Glutamatergic neuron (in vitro differentiated cells): ENCODE data around the gene OSBPL9. TPM values are rescaled to one million over a fixed set of nuclear protein-coding genes. Genes with fewer than 3 reads are reported as not detected.
A peak's percentile ranks its signal among the peaks of the same experiment; 100 is the strongest.

Experiments used
- DNase-seq: peaks from one replicate; pipeline ENCODE4 v3.0.0; 2022
- H3K27ac Mint-ChIP-seq: one replicate; pipeline ENCODE4 v1.8.0; 2020; ENCODE audit warnings: mild to moderate bottlenecking, mixed read lengths, inconsistent platforms; ENCODE audit not compliant: unreplicated experiment
- H3K27me3 Mint-ChIP-seq: one replicate; pipeline ENCODE4 v1.8.0; 2020; ENCODE audit warnings: mild to moderate bottlenecking, moderate library complexity, mixed read lengths, inconsistent platforms; ENCODE audit not compliant: unreplicated experiment
- H3K36me3 Mint-ChIP-seq: one replicate; pipeline ENCODE4 v1.8.0; 2020; ENCODE audit warnings: mild to moderate bottlenecking, mixed read lengths, inconsistent platforms; ENCODE audit not compliant: unreplicated experiment
- H3K4me1 Mint-ChIP-seq: one replicate; pipeline ENCODE4 v1.8.0; 2020; ENCODE audit warnings: mild to moderate bottlenecking, low read depth, mixed read lengths, inconsistent platforms; ENCODE audit not compliant: unreplicated experiment
- H3K4me3 Mint-ChIP-seq: one replicate; pipeline ENCODE4 v1.8.0; 2020; ENCODE audit warnings: mild to moderate bottlenecking, mixed read lengths, inconsistent platforms; ENCODE audit not compliant: unreplicated experiment
- H3K9me3 Mint-ChIP-seq: one replicate; pipeline ENCODE4 v1.8.0; 2020; ENCODE audit warnings: mild to moderate bottlenecking, moderate library complexity, mixed read lengths, inconsistent platforms; ENCODE audit not compliant: unreplicated experiment
- total RNA-seq: library from RNA; stranded (reverse); fragmentation: NEBNext Ultra II Directional; extraction: Animal tissue kit (Norgen Biotek cat#: 25700); gene quantifications from one replicate; pipeline ENCODE4 v1.2.1, GENCODE V29; 2021; ENCODE audit not compliant: unreplicated experiment
- TF ChIP-seq, protein P1 (sequence below): fragments of 200-600 bp; sonication (generic); IDR thresholded peaks from one replicate; pipeline ENCODE4 v1.5.0; 2021; ENCODE audit not compliant: partially characterized antibody, unreplicated experiment

The OSBPL9 gene
- total RNA-seq, 1 donor from 2014 or later, result 84.6 TPM

DNA sequence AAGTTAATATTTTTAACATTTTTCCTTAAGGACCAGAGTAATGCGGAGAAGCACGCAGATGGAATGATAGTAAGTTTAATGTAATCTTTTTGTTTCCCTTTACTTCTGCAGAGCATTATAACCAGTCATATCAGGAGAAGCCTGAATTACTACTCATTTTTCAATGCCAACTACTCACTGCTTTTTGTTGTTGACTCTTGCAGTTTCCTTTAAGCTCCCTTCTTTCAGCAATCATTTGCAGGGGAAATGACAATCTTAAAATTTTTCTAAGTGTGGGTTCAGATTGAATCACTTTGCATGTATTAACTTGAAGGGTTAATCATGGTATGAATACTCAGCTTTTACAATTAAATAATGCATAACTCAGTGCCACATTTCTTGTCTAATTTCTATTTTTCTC lies 139.4 kb downstream of the OSBPL9 start:
- no peak for DNase-seq
- H3K9me3 Mint-ChIP-seq, result no peaks in the 10 kb centered on the region
- no peak overlapping the region for H3K4me3 Mint-ChIP-seq

DNA sequence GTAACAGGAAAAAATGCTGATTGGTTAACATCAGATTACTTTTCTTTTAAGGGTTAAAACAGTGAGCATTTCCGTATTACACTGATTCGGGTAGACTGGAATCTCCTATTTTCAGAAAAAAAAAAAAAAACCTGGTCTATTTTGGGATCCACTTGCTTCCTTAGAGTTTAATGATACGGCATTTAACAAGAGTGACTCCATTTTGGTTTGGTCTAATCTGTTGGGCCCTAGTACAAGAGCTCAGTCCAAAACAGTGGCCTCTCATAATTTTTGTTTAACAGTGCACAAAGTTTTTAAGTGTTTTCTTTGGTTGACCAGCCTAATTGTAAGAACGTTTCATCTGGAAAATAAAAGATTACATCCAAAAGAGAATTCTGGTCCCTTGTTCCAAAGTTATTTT lies 141.4 kb downstream of the OSBPL9 start:
- no peaks in the 10 kb centered on the region for H3K9me3 Mint-ChIP-seq

More for the DNA sequence above, 139.4 kb downstream of the OSBPL9 start:
- H3K27me3 Mint-ChIP-seq, result no peaks in the 10 kb centered on the region
- H3K27ac Mint-ChIP-seq, result no peak overlapping the region
- peaks cover 7% of the 10 kb centered on the region for H3K36me3 Mint-ChIP-seq
- TF ChIP-seq, protein P1, sequence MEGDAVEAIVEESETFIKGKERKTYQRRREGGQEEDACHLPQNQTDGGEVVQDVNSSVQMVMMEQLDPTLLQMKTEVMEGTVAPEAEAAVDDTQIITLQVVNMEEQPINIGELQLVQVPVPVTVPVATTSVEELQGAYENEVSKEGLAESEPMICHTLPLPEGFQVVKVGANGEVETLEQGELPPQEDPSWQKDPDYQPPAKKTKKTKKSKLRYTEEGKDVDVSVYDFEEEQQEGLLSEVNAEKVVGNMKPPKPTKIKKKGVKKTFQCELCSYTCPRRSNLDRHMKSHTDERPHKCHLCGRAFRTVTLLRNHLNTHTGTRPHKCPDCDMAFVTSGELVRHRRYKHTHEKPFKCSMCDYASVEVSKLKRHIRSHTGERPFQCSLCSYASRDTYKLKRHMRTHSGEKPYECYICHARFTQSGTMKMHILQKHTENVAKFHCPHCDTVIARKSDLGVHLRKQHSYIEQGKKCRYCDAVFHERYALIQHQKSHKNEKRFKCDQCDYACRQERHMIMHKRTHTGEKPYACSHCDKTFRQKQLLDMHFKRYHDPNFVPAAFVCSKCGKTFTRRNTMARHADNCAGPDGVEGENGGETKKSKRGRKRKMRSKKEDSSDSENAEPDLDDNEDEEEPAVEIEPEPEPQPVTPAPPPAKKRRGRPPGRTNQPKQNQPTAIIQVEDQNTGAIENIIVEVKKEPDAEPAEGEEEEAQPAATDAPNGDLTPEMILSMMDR, result no peak
- no peaks in the 10 kb centered on the region for H3K4me1 Mint-ChIP-seq

DNA sequence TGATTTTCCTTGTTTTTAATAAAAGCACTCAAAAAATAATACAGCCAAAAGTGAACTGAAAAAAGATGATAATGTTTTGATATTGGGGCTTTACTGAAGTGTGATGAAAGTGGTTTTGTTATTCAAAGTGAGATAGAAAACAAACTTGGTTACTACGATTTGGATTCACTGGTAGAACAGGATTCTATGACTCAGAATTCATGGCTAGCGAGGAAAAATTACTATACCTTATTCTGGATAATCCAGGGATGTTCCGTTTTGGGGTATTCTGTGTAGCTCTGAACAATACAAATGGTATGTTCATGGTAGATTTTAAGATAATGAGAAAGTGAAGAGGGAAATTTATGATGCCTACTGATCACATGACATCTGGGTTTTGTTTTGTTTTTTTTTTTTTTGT lies 144.0 kb downstream of the OSBPL9 start:
- no peak overlapping the region for H3K27ac Mint-ChIP-seq
- no peaks in the 10 kb centered on the region for H3K36me3 Mint-ChIP-seq
- H3K27me3 Mint-ChIP-seq, result no peaks in the 10 kb centered on the region
- H3K4me3 Mint-ChIP-seq, result no peak overlapping the region
- H3K4me1 Mint-ChIP-seq, result no peaks in the 10 kb centered on the region
- no peaks in the 10 kb centered on the region for H3K9me3 Mint-ChIP-seq
- DNase-seq, result no peak
- TF ChIP-seq, protein P1, result no peak

More for the DNA sequence above, 141.4 kb downstream of the OSBPL9 start:
- TF ChIP-seq, protein P1, result no peak
- no peak for DNase-seq
- Mint-ChIP-seq H3K27ac (no peak overlapping the region), H3K4me1 (no peaks in the 10 kb centered on the region), H3K36me3 (no peaks in the 10 kb centered on the region), H3K27me3 (no peaks in the 10 kb centered on the region), H3K4me3 (no peak overlapping the region)

DNA sequence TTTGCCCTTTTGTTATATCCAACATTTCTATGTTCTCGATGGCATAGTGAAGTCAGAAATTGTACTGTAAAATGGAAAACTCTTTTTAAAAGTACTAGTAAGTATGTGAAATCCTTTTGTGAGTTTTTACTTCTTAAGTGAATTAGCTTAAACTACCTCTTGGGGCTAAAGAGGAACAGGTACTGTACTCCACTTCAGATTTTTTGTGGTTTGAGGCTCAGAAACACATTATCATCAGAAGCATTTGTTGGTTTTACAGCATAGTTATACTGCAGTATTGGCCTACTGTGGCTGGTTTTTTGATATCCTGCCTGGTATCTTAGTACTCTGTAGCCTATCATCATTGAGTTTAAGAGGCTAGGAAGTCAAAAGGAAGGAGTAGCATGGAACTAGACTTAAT lies 144.5 kb downstream of the OSBPL9 start:
- Mint-ChIP-seq H3K27me3 (no peaks in the 10 kb centered on the region), H3K36me3 (no peaks in the 10 kb centered on the region), H3K4me1 (no peaks in the 10 kb centered on the region), H3K27ac (no peak overlapping the region), H3K4me3 (no peak overlapping the region), H3K9me3 (no peaks in the 10 kb centered on the region)
- no peak for DNase-seq
- TF ChIP-seq, protein P1, result no peak

DNA sequence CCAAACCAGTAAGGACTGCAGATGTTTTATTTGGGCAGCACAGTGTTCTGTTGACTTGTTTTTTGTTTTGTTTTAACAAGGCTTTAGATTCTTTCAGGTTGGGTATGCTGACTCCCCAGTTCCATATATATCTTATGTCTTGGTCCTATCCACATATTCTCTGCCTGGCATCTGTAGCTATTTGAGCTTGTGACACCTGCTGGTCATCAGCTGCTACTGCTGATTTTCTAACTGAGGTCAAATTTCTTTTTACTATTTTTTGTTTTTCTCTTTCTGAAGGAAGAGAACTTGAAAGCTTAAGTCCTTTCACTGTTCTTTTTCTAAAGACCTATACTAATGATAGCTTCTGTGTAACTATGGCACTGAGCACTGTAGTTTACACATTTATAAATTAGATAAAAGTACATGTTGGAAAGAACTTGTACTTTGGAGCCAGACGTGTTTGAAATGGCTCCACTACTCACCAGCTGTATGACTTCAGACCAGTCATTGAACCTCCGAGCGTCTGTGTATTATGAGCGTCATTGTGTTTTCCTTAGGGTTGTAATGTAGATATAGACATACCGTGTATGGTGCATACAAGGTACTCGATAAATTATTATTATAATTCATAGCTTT lies 152.2 kb downstream of the OSBPL9 start:
- Mint-ChIP-seq H3K36me3 (peaks cover 4% of the 10 kb centered on the region), H3K27ac (no peak overlapping the region), H3K4me3 (no peak overlapping the region), H3K27me3 (peaks cover 2% of the 10 kb centered on the region), H3K9me3 (no peaks in the 10 kb centered on the region), H3K4me1 (no peaks in the 10 kb centered on the region)
- TF ChIP-seq, protein P1, result peak; percentile 87
- no peak for DNase-seq
